ENCODE data around the gene AADAC.
"Not testable (repeated sequence)": the region's sequence is repeated elsewhere in the genome, so short reads cannot be mapped to it uniquely, and the experiment has no call there.

The AADAC gene

GRCh38 chr3:151787626-151788025 is 26.3 kb upstream of the AADAC start:
- no peak overlapping the region for H3K4me3 ChIP-seq (ENCODE audit: low read depth, low read length)
- no peak for DNase-seq (ENCODE audit: low read depth)
- no peak for TF ChIP-seq CTCF (IDR thresholded peaks at IDR 0.05; ENCODE audit: low read depth, low read length, missing control alignments)

- no peak for DNase-seq (ENCODE audit: low read depth)
- TF ChIP-seq CTCF (IDR thresholded peaks at IDR 0.05; ENCODE audit: low read depth, low read length, missing control alignments): no peak
- no peak overlapping the region for H3K4me3 ChIP-seq (ENCODE audit: low read depth, low read length)
These were observed 25.5 kb upstream of the AADAC start for GRCh38 chr3:151788401-151788800.

GRCh38 chr3:151789853-151790463 is 24.0 kb upstream of the AADAC start:
- no peak for DNase-seq (ENCODE audit: low read depth)
- H3K4me3 ChIP-seq (ENCODE audit: low read depth, low read length): no peak overlapping the region
- no peak for TF ChIP-seq CTCF (IDR thresholded peaks at IDR 0.05; ENCODE audit: low read depth, low read length, missing control alignments)

GRCh38 chr3:151790763-151791162 is 23.2 kb upstream of the AADAC start:
- DNase-seq (ENCODE audit: low read depth); H3K4me3 ChIP-seq (ENCODE audit: low read depth, low read length): not testable (repeated sequence)

GRCh38 chr3:151792411-151792810 is 21.5 kb upstream of the AADAC start:
- DNase-seq (ENCODE audit: low read depth): no peak
- no peak for TF ChIP-seq CTCF (IDR thresholded peaks at IDR 0.05; ENCODE audit: low read depth, low read length, missing control alignments)
- H3K4me3 ChIP-seq (ENCODE audit: low read depth, low read length): no peak overlapping the region

- no peak for TF ChIP-seq CTCF (IDR thresholded peaks at IDR 0.05; ENCODE audit: low read depth, low read length, missing control alignments)
- DNase-seq (ENCODE audit: low read depth): no peak
- H3K4me3 ChIP-seq (ENCODE audit: low read depth, low read length): no peak overlapping the region
These were observed 20.3 kb upstream of the AADAC start for GRCh38 chr3:151793636-151794035.

GRCh38 chr3:151794080-151794479 is 19.8 kb upstream of the AADAC start:
- no peak for DNase-seq (ENCODE audit: low read depth)
- H3K4me3 ChIP-seq (ENCODE audit: low read depth, low read length): no peak overlapping the region
- no peak for TF ChIP-seq CTCF (IDR thresholded peaks at IDR 0.05; ENCODE audit: low read depth, low read length, missing control alignments)
